ENCODE measurements around the gene SUN1.

Gene SUN1

GRCh38 chr7:805261-805660 lies 27.0 kb upstream of the SUN1 start:
- Histone ChIP-seq H3K4me3 (ENCODE audit: low read length) (no peak overlapping the region), H3K27ac (ENCODE audit: low read length) (no peak overlapping the region), H3K4me2 (ENCODE audit: low read depth, low read length) (no peak overlapping the region), H3K27me3 (replicated peaks; ENCODE audit: insufficient read depth, low read length) (no peaks in the 10 kb centered on the region), H3K4me1 (ENCODE audit: low read length) (no peaks in the 10 kb centered on the region), H3K79me2 (ENCODE audit: low read length) (no peaks in the 10 kb centered on the region), H3K9me2 (replicated peaks; ENCODE audit: insufficient read depth, low read length) (no peaks in the 10 kb centered on the region), H3K9me3 (replicated peaks; ENCODE audit: insufficient read depth, low read length) (no peaks in the 10 kb centered on the region), H4K20me1 (ENCODE audit: insufficient read depth, low read length) (no peaks in the 10 kb centered on the region), H3K36me3 (replicated peaks; ENCODE audit: insufficient read depth, low read length) (no peaks in the 10 kb centered on the region), H3K9ac (ENCODE audit: low read length) (no peak overlapping the region), H3F3A (ENCODE audit: insufficient read depth, low read length) (no peaks in the 10 kb centered on the region), H2AFZ (ENCODE audit: low read length) (no peak overlapping the region)
- TF ChIP-seq CTCF (IDR thresholded peaks at IDR 0.05; ENCODE audit: low read length): no peak
- no peak for TF ChIP-seq EZH2 (optimal IDR thresholded peaks at IDR 0.05; ENCODE audit: low read depth, low read length)
- no peak for TF ChIP-seq EZH2phosphoT487 (IDR thresholded peaks at IDR 0.05; ENCODE audit: low read length)
- no peak for DNase-seq

GRCh38 chr7:815284-816216 lies 16.7 kb upstream of the SUN1 start:
- no peak for DNase-seq

GRCh38 chr7:816300-816750 lies 16.0 kb upstream of the SUN1 start:
- Histone ChIP-seq H2AFZ (ENCODE audit: low read length) (peak overlapping the region; percentile 67; the same call in 1 of the 2 replicates), H3K79me2 (ENCODE audit: low read length) (peaks cover 46% of the 10 kb centered on the region), H3K4me2 (ENCODE audit: low read depth, low read length) (peak overlapping the region; percentile 92), H3K9me3 (replicated peaks; ENCODE audit: insufficient read depth, low read length) (no peaks in the 10 kb centered on the region), H3K27me3 (replicated peaks; ENCODE audit: insufficient read depth, low read length) (no peaks in the 10 kb centered on the region), H3K9me2 (replicated peaks; ENCODE audit: insufficient read depth, low read length) (no peaks in the 10 kb centered on the region), H3K4me3 (ENCODE audit: low read length) (peak overlapping the region; percentile 67; the same call in 1 of the 2 replicates), H3F3A (ENCODE audit: insufficient read depth, low read length) (peaks cover 16% of the 10 kb centered on the region; the same call in 1 of the 2 replicates), H3K27ac (ENCODE audit: low read length) (no peak overlapping the region), H4K20me1 (ENCODE audit: insufficient read depth, low read length) (peaks cover 15% of the 10 kb centered on the region), H3K9ac (ENCODE audit: low read length) (peak overlapping the region; percentile 48; the same call in 1 of the 2 replicates), H3K4me1 (ENCODE audit: low read length) (peaks cover 26% of the 10 kb centered on the region), H3K36me3 (replicated peaks; ENCODE audit: insufficient read depth, low read length) (no peaks in the 10 kb centered on the region)
- DNase-seq: peak; percentile 98
- TF ChIP-seq EZH2 (optimal IDR thresholded peaks at IDR 0.05; ENCODE audit: low read depth, low read length) (no peak), CTCF (IDR thresholded peaks at IDR 0.05; ENCODE audit: low read length) (no peak), EZH2phosphoT487 (IDR thresholded peaks at IDR 0.05; ENCODE audit: low read length) (no peak)

More at GRCh38 chr7:815284-816216, 16.7 kb upstream of the SUN1 start:
- peaks cover 15% of the 10 kb centered on the region for H4K20me1 ChIP-seq (ENCODE audit: insufficient read depth, low read length)
- peak overlapping the region; percentile 67 for H2AFZ ChIP-seq (ENCODE audit: low read length)
- peaks cover 38% of the 10 kb centered on the region for H3K79me2 ChIP-seq (ENCODE audit: low read length)
- H3K9me2 ChIP-seq (replicated peaks; ENCODE audit: insufficient read depth, low read length): no peaks in the 10 kb centered on the region
- peak overlapping the region; percentile 92 for H3K4me2 ChIP-seq (ENCODE audit: low read depth, low read length)
- peak overlapping the region; percentile 67 for H3K4me3 ChIP-seq (ENCODE audit: low read length)
- H3K27me3 ChIP-seq (replicated peaks; ENCODE audit: insufficient read depth, low read length): no peaks in the 10 kb centered on the region
- no peak overlapping the region for H3K27ac ChIP-seq (ENCODE audit: low read length)
- H3K36me3 ChIP-seq (replicated peaks; ENCODE audit: insufficient read depth, low read length): no peaks in the 10 kb centered on the region
- H3K9me3 ChIP-seq (replicated peaks; ENCODE audit: insufficient read depth, low read length): no peaks in the 10 kb centered on the region
- H3K4me1 ChIP-seq (ENCODE audit: low read length): peaks cover 26% of the 10 kb centered on the region
- peak overlapping the region; percentile 48 for H3K9ac ChIP-seq (ENCODE audit: low read length)
- H3F3A ChIP-seq (ENCODE audit: insufficient read depth, low read length): peaks cover 16% of the 10 kb centered on the region; the same call in 1 of the 2 replicates
- TF ChIP-seq CTCF (IDR thresholded peaks at IDR 0.05; ENCODE audit: low read length) (no peak), EZH2 (optimal IDR thresholded peaks at IDR 0.05; ENCODE audit: low read depth, low read length) (no peak), EZH2phosphoT487 (IDR thresholded peaks at IDR 0.05; ENCODE audit: low read length) (no peak)
